HG03342 (cell line): ENCODE measurements around the gene ADGRG2.

ENCODE experiments used
- ATAC-seq: cut with Tn5 transposase; IDR thresholded peaks from one replicate; pipeline ENCODE4 v1.9.1; 2021; ENCODE audit warnings: mild to moderate bottlenecking, moderate library complexity; ENCODE audit not compliant: unreplicated experiment

Gene ADGRG2, protein sequence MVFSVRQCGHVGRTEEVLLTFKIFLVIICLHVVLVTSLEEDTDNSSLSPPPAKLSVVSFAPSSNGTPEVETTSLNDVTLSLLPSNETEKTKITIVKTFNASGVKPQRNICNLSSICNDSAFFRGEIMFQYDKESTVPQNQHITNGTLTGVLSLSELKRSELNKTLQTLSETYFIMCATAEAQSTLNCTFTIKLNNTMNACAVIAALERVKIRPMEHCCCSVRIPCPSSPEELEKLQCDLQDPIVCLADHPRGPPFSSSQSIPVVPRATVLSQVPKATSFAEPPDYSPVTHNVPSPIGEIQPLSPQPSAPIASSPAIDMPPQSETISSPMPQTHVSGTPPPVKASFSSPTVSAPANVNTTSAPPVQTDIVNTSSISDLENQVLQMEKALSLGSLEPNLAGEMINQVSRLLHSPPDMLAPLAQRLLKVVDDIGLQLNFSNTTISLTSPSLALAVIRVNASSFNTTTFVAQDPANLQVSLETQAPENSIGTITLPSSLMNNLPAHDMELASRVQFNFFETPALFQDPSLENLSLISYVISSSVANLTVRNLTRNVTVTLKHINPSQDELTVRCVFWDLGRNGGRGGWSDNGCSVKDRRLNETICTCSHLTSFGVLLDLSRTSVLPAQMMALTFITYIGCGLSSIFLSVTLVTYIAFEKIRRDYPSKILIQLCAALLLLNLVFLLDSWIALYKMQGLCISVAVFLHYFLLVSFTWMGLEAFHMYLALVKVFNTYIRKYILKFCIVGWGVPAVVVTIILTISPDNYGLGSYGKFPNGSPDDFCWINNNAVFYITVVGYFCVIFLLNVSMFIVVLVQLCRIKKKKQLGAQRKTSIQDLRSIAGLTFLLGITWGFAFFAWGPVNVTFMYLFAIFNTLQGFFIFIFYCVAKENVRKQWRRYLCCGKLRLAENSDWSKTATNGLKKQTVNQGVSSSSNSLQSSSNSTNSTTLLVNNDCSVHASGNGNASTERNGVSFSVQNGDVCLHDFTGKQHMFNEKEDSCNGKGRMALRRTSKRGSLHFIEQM

DNA sequence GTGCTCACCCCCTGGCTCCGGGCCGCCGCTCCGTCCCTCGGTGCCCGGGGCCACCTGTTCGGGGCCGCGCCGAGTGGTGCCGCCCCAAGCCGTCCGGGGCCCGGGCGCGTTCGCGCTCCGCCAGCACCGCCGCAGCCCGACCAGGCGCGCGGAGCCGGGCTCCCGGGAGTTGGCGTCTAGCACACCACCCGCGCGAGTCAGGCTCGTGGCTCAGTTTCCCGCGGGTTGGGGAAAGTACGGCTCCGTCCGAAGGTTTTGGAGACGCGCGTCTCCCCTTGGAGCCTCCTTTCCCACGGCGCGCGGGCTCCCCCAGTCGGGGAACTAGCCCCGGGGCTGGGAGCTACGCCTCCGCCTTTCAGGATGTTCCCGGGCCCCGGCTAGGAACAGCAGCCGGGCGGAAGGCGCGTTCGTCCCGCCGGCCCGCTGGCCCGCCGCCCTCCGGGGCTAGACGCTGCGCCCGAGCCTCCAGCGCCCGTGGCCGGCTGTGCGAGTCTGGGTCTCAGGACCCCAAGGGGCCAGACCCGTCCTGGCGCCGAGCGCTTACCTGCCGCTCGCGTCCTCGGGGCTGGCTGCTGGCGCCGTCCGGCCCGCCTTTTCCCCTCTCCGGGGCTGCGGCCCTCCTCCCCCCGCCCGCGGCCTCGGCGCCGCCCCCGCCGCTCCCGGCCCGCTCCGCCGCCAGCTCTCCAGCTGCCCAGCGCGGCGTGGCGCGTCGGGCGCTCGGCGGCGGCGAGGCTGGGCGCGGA lies at the start of gene ADGRG2:
Gene ADGRG2 (minus strand): TSS at position 571 of the 743 bp plus-strand sequence. CDS start 53,634 bp downstream, outside the sequence.
- no peak for ATAC-seq

DNA sequence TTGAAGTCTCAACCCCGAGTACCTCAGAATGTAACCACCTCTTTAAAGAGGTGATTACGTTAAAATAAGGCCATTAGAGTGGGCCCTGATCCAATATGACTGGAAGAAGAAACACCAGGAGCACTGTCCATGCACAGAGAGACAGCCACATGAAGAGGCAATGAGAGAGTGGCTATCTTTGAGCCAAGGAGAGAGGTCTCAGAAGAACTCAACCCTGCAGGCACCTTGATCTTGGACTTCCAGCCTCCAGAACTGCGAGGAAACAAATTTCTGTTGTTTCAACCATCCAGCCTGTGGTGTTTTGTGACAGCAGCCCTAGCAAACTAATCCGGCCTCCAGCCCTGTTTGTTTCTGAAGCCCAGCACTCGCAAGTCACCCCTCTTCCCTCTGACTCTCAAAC lies 46.3 kb upstream of the ADGRG2 start:
- no peak for ATAC-seq

DNA sequence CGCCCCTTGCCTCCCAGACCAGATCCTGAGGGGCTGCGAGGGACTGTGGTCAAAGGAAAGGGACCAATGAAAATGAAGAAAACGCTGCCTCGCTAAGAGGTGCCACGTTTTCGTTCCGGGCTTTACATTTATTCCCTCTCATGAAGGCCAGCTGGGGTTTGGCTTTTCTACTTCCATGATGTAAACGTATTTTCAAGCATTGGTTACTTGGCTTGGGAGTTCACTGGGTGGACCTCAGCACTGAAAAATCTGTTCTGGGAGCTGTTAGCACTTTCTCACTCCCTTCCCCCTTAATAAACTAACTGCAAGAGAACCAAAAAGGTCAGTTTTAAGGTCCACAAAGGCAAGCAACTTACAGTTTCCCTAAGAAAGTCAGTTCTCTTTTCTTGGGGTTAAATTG lies 40.6 kb upstream of the ADGRG2 start:
- ATAC-seq = no peak

- no peak for ATAC-seq
Measured at GRCh38 chrX:19156186-19156585, 33.9 kb upstream of the ADGRG2 start.

- no peak for ATAC-seq
Measured at GRCh38 chrX:19152762-19153161, 30.5 kb upstream of the ADGRG2 start.

DNA sequence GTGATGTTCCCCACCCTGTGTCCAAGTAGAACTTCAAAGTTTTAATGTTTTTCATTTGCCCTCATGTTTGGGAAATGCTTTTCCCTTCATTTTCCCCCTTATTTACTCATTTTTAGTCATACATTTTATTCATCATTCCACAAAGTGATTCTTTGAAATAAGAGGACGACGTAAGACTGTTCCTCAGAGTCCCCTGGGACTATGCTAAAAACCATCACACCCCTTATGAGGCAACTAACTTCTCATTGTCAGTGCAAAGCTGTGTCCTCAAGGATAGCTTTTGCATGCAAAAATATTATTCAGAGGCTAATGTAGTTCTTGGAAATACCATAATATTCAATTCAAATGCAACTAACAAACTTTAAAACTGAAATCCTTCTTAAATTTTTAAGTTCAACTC lies 14.8 kb upstream of the ADGRG2 start:
- ATAC-seq = no peak

DNA sequence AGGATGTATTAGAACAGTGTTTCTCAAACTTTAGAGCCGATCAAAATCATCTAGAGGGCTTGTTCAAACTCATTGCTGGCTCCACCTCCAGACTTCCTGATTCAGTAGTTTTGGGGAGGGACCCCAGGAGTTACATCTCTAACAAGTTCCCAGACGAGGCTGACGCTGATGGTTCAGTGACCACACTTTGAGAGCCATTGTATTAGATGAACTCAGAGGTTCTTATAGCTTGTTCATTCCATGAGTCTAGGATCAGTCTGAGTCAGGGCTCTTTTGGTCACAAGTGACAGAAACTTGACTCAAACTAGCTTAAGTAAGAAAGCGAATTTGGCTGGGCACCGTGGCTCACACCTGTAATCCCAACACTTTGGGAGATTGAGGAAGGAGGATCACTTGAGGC lies 11.5 kb upstream of the ADGRG2 start:
- ATAC-seq = no peak

DNA sequence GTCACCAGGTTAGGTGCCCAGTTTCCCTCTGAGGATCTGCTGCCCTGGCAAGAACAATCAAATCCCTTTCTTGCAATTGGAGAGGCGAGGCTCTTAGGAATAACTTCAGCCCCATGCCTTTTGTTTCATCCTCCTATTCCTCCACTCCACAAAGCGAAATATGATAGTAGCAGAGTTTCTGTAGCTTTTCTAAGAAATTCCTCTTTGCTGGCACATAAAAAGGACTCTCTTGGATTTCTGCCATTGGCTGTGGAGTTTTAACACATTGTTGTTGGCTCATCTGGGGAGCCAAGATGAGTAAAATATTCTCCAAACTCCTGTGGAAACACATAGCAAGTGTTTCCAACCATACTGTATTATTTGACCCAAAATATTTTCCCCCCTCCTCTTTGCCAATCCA lies 11.0 kb upstream of the ADGRG2 start:
- ATAC-seq = no peak

DNA sequence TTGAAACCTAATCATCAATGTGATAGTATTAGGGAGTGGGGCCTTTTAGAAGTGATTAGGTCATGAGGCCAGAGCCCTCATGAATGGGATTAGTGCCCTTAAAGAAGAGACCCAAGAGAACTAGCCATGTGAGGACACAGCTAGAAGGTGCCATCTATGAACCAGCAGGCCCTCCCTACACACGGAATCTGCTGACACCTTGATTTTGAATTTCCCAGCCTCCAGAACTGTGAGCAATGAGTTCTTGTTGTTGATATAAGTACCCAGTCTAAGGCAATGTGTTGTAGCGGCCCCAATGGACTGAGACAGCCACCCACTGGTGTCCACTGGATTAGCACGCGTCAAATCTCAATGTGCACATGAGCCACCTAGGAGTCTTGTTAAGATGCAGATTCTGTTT lies 8.4 kb upstream of the ADGRG2 start:
- ATAC-seq = no peak

GRCh38 chrX:19129694-19130093 lies 7.4 kb upstream of the ADGRG2 start:
- ATAC-seq = no peak

- no peak for ATAC-seq
Measured at GRCh38 chrX:19127649-19128168, 5.4 kb upstream of the ADGRG2 start.

GRCh38 chrX:19122641-19123009 lies 357 bp upstream of the ADGRG2 start:
- no peak for ATAC-seq

- no peak for ATAC-seq
Measured at GRCh38 chrX:19121466-19121865, 802 bp downstream of the ADGRG2 start.

DNA sequence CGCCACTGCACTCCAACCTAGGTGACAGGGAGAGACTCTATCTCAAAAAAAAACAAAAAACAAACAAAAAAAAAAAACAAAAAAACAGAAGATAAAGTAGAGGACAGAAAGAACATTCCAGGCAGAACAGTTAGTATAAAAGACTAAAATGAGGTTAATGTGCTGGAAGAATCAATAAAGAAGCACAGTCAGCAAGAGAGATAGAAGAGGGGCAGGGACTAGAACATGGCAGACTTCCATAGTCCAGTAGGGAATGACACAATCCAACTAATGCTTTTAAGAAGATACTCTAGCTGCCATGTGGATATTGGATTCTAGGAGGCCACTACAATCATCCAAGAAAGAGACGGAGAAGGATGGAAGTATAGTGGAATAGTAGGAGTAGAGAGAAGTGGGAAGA lies 11.6 kb downstream of the ADGRG2 start:
- ATAC-seq = no peak

DNA sequence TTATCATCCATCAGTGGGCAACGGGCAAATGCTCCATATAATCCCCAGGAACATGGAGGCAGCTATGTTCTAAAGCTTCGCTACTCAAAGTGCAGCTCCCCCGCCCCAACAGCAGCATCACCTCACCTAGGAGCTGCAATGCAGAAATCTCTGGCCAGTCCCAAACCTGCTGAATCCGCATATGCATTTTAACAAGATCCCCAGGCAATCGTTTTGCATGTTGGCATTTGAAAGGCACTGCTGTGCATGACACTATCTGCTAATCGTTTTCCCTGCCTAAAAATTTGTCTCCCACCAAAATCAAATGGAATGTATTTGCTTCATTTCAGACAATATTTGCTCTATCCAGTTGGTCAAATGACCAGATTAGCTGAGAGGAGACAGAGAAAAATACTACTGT lies 15.2 kb downstream of the ADGRG2 start:
- ATAC-seq = no peak

DNA sequence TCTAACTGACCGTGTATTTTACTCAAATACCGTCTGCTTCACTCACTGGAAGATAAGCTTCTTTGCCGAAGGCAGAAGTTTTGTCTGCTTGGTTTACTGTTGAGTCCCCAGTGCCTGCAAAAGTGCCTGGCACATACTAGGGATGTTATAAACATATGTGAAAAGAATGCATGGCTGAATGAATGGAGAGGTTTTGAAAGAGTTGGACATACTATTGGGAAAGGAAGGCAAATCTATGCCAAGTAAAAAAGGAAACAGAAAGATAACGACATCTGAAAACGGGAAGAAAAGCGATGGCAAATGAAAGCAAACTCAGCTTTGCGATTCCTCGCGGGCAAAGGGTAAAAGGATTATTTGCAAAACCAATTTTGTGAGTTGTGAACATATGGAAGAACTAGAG lies 21.7 kb downstream of the ADGRG2 start:
- no peak for ATAC-seq

DNA sequence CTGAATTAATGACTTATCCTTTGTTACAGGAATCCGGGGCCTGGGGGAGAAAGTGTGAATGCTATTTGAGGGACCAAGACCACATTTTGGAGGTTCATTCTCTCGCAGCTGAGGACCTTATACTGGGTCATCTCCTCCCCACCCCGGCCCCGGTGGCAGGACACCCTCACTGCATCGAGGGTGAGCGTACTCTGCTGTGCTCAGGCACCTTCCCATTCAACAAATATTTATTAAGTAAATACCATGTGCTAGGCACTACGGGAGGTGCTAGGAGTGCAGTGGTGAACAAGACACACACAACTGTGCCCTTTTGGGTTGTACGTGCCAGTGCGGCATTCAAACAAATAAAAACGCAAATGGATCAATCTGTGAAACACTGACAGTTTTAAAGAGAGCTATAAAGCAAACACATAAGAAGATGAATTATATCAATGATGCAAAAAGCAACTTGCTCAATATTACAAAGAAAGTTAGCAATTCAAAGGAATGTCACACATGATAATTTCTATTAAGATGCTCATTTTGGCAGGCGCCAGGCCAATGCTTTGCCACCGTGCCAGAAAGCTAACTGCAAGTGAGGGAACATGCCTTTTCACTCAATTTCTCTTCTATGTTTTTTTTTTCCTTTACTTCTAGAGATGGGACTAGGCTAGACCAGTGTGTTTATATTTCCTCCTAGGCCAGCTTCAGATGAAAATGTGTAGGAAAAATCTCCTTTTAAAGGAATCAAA lies 24.6 kb downstream of the ADGRG2 start:
- ATAC-seq = no peak

DNA sequence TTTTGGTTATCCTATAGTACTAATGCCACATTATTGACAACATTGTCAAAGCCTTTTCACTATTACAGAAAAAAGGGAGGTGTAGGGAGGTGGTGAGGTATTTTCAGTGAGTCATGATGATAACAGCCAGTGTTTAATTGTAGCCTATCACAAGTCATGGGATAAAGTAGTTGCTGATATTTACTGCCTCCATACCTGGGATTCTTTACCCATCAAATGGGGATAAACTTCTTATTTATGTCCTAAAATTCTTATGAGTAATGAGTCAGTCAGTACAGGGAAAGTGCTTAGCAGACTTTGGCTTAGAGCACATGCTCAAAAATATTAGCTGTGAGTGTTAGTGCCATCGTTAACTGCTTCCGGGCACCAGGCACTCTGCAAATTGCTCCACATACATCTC lies 25.7 kb downstream of the ADGRG2 start:
- no peak for ATAC-seq

- ATAC-seq = no peak
Measured at GRCh38 chrX:19094654-19095053, 27.6 kb downstream of the ADGRG2 start.

- no peak for ATAC-seq
Measured at GRCh38 chrX:19091596-19091995, 30.7 kb downstream of the ADGRG2 start.
